Subcutaneous preadipocyte (primary cell): ENCODE measurements around the gene TSPAN31. TPM values are rescaled to one million over a fixed set of nuclear protein-coding genes. Genes with fewer than 3 reads are reported as not detected.

Experiments used
- total RNA-seq: library from RNA; depleted of rRNA; stranded (reverse); fragments of >200 nt; gene quantifications from 2 replicates; pipeline ENCODE4 v1.2.3, GENCODE V29; 2012

Gene TSPAN31
- 23.3 and 28.3 TPM in 2 replicates for total RNA-seq

GRCh38 chr12:57744777-57745484 is at the start of gene TSPAN31:
Gene TSPAN31, plus strand, starts transcription at chr12:57745039. Its CDS starts 116 bp downstream, at chr12:57745155.

GRCh38 chr12:57738661-57739237 is 6.1 kb upstream of the TSPAN31 start, which contains the start of gene AGAP2:
Gene AGAP2, minus strand, starts transcription at chr12:57738742. Its CDS starts 496 bp downstream, at chr12:57738246.

GRCh38 chr12:57751788-57752667 is 7.2 kb downstream of the TSPAN31 start, which contains the start of gene CDK4:
Gene CDK4, minus strand, starts transcription at chr12:57752310. Its CDS starts 593 bp downstream, at chr12:57751717.

GRCh38 chr12:57754411-57755193 is 9.8 kb downstream of the TSPAN31 start, which contains the start of gene MARCHF9:
Gene MARCHF9, plus strand, starts transcription at chr12:57755103. Its CDS starts 426 bp downstream, at chr12:57755529.

GRCh38 chr12:57766464-57767304 is 21.8 kb downstream of the TSPAN31 start, which contains the start of gene CYP27B1:
Gene CYP27B1, minus strand, starts transcription at chr12:57767078. Its CDS starts 37 bp downstream, at chr12:57767041.

GRCh38 chr12:57771873-57772428 is 27.1 kb downstream of the TSPAN31 start, which contains the start of gene METTL1:
Gene METTL1, minus strand, starts transcription at chr12:57772105. Its CDS starts 22 bp downstream, at chr12:57772083.

GRCh38 chr12:57772429-57773322 is 27.8 kb downstream of the TSPAN31 start, which contains the start of gene EEF1AKMT3:
Gene EEF1AKMT3, plus strand, starts transcription at chr12:57772614. Its CDS starts 111 bp downstream, at chr12:57772725.

GRCh38 chr12:57782608-57783465 is 38.0 kb downstream of the TSPAN31 start, which contains the start of gene TSFM:
Gene TSFM, plus strand, starts transcription at chr12:57782787. Its CDS starts 15 bp downstream, at chr12:57782802.

Other genes with a start within 250 kb of the TSPAN31 start
- gene DDIT3, start 224.5 kb upstream of the TSPAN31 start, total RNA-seq = 16.6 and 19.1 TPM in 2 replicates
- 2.9 and 5.7 TPM in 2 replicates for gene MBD6, start 222.2 kb upstream of the TSPAN31 start, total RNA-seq
- gene DCTN2, start 197.8 kb upstream of the TSPAN31 start, total RNA-seq = 89.3 and 95.6 TPM in 2 replicates
- under 0.01 and 0.20 TPM in 2 replicates for gene KIF5A, start 195.0 kb upstream of the TSPAN31 start, total RNA-seq
- gene PIP4K2C, start 153.8 kb upstream of the TSPAN31 start, total RNA-seq = 1.8 and 2.6 TPM in 2 replicates
- 0.78 and 3.7 TPM in 2 replicates for gene DTX3, start 140.2 kb upstream of the TSPAN31 start, total RNA-seq
- gene ARHGEF25, start 133.6 kb upstream of the TSPAN31 start, total RNA-seq = 0.98 and 4.0 TPM in 2 replicates
- under 0.01 and 0.20 TPM in 2 replicates for gene B4GALNT1, start 111.8 kb upstream of the TSPAN31 start, total RNA-seq
- gene OS9, start 50.9 kb upstream of the TSPAN31 start, total RNA-seq = 80.9 and 99.9 TPM in 2 replicates
- under 0.01 and 0.39 TPM in 2 replicates for gene AGAP2, start 6.3 kb upstream of the TSPAN31 start, total RNA-seq
- gene CDK4, start 7.3 kb downstream of the TSPAN31 start, total RNA-seq = 238 and 247 TPM in 2 replicates
- gene MARCHF9, start 10.1 kb downstream of the TSPAN31 start, total RNA-seq = 1.2 and 1.8 TPM in 2 replicates
- 0.39 and 1.1 TPM in 2 replicates for gene CYP27B1, start 22.0 kb downstream of the TSPAN31 start, total RNA-seq
- gene METTL1, start 27.1 kb downstream of the TSPAN31 start, total RNA-seq = 8.1 and 8.2 TPM in 2 replicates
- 6.6 and 9.4 TPM in 2 replicates for gene EEF1AKMT3, start 27.6 kb downstream of the TSPAN31 start, total RNA-seq
- 16.6 and 27.2 TPM in 2 replicates for gene TSFM, start 37.7 kb downstream of the TSPAN31 start, total RNA-seq
- 1.8 and 3.7 TPM in 2 replicates for gene AVIL, start 73.7 kb downstream of the TSPAN31 start, total RNA-seq
- 62.6 and 79.7 TPM in 2 replicates for gene CTDSP2, start 101.7 kb downstream of the TSPAN31 start, total RNA-seq
- 5.3 and 10.3 TPM in 2 replicates for gene ATP23, start 196.5 kb downstream of the TSPAN31 start, total RNA-seq